Ammon's horn (tissue), 1 donor: ENCODE measurements around the gene SLC26A5.
"Not testable (repeated sequence)": the region's sequence is repeated elsewhere in the genome, so short reads cannot be mapped to it uniquely, and the experiment has no call there.

Experiments
- DNase-seq: peaks from one replicate; pipeline ENCODE4 v3.0.0-alpha.2; 2016; ENCODE audit warnings: low spot score

SLC26A5 gene

GRCh38 chr7:103446049-103446520 lies at the start of gene SLC26A5:
Gene SLC26A5, minus strand, starts transcription at chr7:103446207. Its CDS starts 24,693 bp downstream, at chr7:103421514.
- no peak for DNase-seq

GRCh38 chr7:103487419-103487818 lies 41.4 kb upstream of the SLC26A5 start:
- no peak for DNase-seq

- not testable (repeated sequence) for DNase-seq
These were observed 40.9 kb upstream of the SLC26A5 start for GRCh38 chr7:103486873-103487272.

GRCh38 chr7:103480771-103481170 lies 34.8 kb upstream of the SLC26A5 start:
- DNase-seq: no peak

GRCh38 chr7:103474956-103475355 lies 28.9 kb upstream of the SLC26A5 start:
- DNase-seq: no peak

GRCh38 chr7:103469095-103469948 lies 23.3 kb upstream of the SLC26A5 start:
- DNase-seq: no peak

GRCh38 chr7:103466814-103467213 lies 20.8 kb upstream of the SLC26A5 start:
- DNase-seq: no peak

GRCh38 chr7:103462358-103462757 lies 16.4 kb upstream of the SLC26A5 start:
- DNase-seq: no peak

GRCh38 chr7:103447073-103447960 lies 1.3 kb upstream of the SLC26A5 start:
- DNase-seq: peak; percentile 72

- no peak for DNase-seq
These were observed 569 bp downstream of the SLC26A5 start for GRCh38 chr7:103445228-103446048.

GRCh38 chr7:103439661-103440060 lies 6.3 kb downstream of the SLC26A5 start:
- no peak for DNase-seq

GRCh38 chr7:103437623-103438022 lies 8.4 kb downstream of the SLC26A5 start:
- DNase-seq: no peak

GRCh38 chr7:103432712-103433111 lies 13.3 kb downstream of the SLC26A5 start:
- no peak for DNase-seq

GRCh38 chr7:103425177-103425576 lies 20.8 kb downstream of the SLC26A5 start:
- DNase-seq: no peak

- DNase-seq: no peak
These were observed 22.4 kb downstream of the SLC26A5 start for GRCh38 chr7:103423467-103424179.

GRCh38 chr7:103420857-103421384 lies 25.1 kb downstream of the SLC26A5 start:
- DNase-seq: no peak

GRCh38 chr7:103418241-103418640 lies 27.8 kb downstream of the SLC26A5 start:
- no peak for DNase-seq

GRCh38 chr7:103413407-103413806 lies 32.6 kb downstream of the SLC26A5 start:
- DNase-seq: no peak

GRCh38 chr7:103412151-103412550 lies 33.9 kb downstream of the SLC26A5 start:
- DNase-seq: no peak

- DNase-seq: not testable (repeated sequence)
These were observed 40.0 kb downstream of the SLC26A5 start for GRCh38 chr7:103405789-103406613.
